Uterus (tissue), 4 donors: ENCODE data around the gene PRSS12. TPM values are rescaled to one million over a fixed set of nuclear protein-coding genes. Genes with fewer than 3 reads are reported as not detected.

Experiments used
- DNase-seq, 2 donors: peaks; one replicate each; pipeline ENCODE4 v3.0.0-alpha.2; 2019 to 2020
- H3K27ac ChIP-seq, 2 donors: fragments of 200-600 bp; sonication (generic); 1 replicate in 1 of 2; 2 replicates in 1 of 2; pipeline ENCODE4 v1.5.1; 2016 to 2018
- H3K27me3 ChIP-seq, 2 donors: fragments of 200-600 bp; sonication (generic); one replicate each; pipeline ENCODE4 v1.5.1; 2018 to 2019; ENCODE audit warnings: control low read depth in 1 of 2
- H3K36me3 ChIP-seq, 2 donors: fragments of 200-600 bp; sonication (generic); one replicate each; pipeline ENCODE4 v1.5.1; 2019; ENCODE audit warnings: control low read depth in 1 of 2
- H3K4me1 ChIP-seq, 2 donors: fragments of 200-600 bp; sonication (generic); one replicate each; pipeline ENCODE4 v1.5.1; 2018 to 2019; ENCODE audit warnings: control low read depth in 1 of 2
- H3K4me3 ChIP-seq, 2 donors: fragments of 200-600 bp; sonication (generic); 1 replicate in 1 of 2; 2 replicates in 1 of 2; pipeline ENCODE4 v1.5.1; 2018 to 2019; ENCODE audit warnings: mild to moderate bottlenecking in 1 of 2
- H3K9me3 ChIP-seq, 2 donors: fragments of 200-600 bp; sonication (generic); one replicate each; pipeline ENCODE4 v1.5.1; 2019; ENCODE audit warnings: control low read depth in 1 of 2
- CTCF ChIP-seq, 4 experiments: fragments of 200-600 bp in 2 of 4; fragments of 450-650 bp in 2 of 4; sonication (generic) in 2 of 4; IDR thresholded peaks; one replicate each; pipeline ENCODE4 v1.5.1; 2016 to 2019; ENCODE audit warnings: antibody characterized with exemption in 4 of 4, mild to moderate bottlenecking in 2 of 4, moderate library complexity in 1 of 4
- POLR2A ChIP-seq, 2 donors: fragments of 450-650 bp; IDR thresholded peaks; one replicate each; pipeline ENCODE4 v1.6.1; 2016; ENCODE audit warnings: antibody characterized with exemption in 2 of 2, mild to moderate bottlenecking in 1 of 2, moderate library complexity in 1 of 2
- intact Hi-C: fragments of 100-400 bp; cut with DNase I; formaldehyde crosslinking; loops from one replicate; pipeline ENCODE4 v1.15.1; 2023; ENCODE audit warnings: low total_unique reads
- total RNA-seq, 4 donors: library from RNA; depleted of rRNA in 3 of 4; stranded (reverse); fragments of >200 nt in 3 of 4; gene quantifications; one replicate each; pipeline versions ENCODE4 v1.1.0 to v1.2.4, GENCODE V29; 2014 to 2023
- donor health status: DM: yes; HTN: yes; CAD: no.

PRSS12 gene
- total RNA-seq, 4 donors from 2014 or later = 0.15 to 52.1 (median 7.2) TPM

GRCh38 chr4:118327554-118328241 lies 25.1 kb downstream of the PRSS12 start:
- no peak overlapping the region for H3K4me3 ChIP-seq
- H3K27ac ChIP-seq = no peak overlapping the region
- no peak for DNase-seq
- H3K4me1 ChIP-seq = no peaks in the 10 kb centered on the region
- H3K36me3 ChIP-seq = no peaks in the 10 kb centered on the region
- intact Hi-C loops = no loop called here
- TF ChIP-seq POLR2A (IDR thresholded peaks at IDR 0.05) (no peak), CTCF (IDR thresholded peaks at IDR 0.05) (no peak)
- H3K27me3 ChIP-seq = no peaks in the 10 kb centered on the region
- H3K9me3 ChIP-seq = no peaks in the 10 kb centered on the region

GRCh38 chr4:118326585-118326984 lies 26.2 kb downstream of the PRSS12 start:
- Histone ChIP-seq H3K27ac (no peak overlapping the region), H3K36me3 (no peaks in the 10 kb centered on the region), H3K4me3 (no peak overlapping the region), H3K4me1 (no peaks in the 10 kb centered on the region), H3K9me3 (no peaks in the 10 kb centered on the region), H3K27me3 (no peaks in the 10 kb centered on the region)
- DNase-seq = no peak
- intact Hi-C loops = no loop called here
- TF ChIP-seq CTCF (IDR thresholded peaks at IDR 0.05) (no peak), POLR2A (IDR thresholded peaks at IDR 0.05) (no peak)

GRCh38 chr4:118325431-118325830 lies 27.4 kb downstream of the PRSS12 start:
- H3K27ac ChIP-seq = no peak overlapping the region
- no peak for DNase-seq
- no peaks in the 10 kb centered on the region for H3K27me3 ChIP-seq
- no peaks in the 10 kb centered on the region for H3K4me1 ChIP-seq
- no peaks in the 10 kb centered on the region for H3K9me3 ChIP-seq
- intact Hi-C loops = no loop called here
- no peak overlapping the region for H3K4me3 ChIP-seq
- no peak for TF ChIP-seq POLR2A (IDR thresholded peaks at IDR 0.05)
- no peak for TF ChIP-seq CTCF (IDR thresholded peaks at IDR 0.05)
- no peaks in the 10 kb centered on the region for H3K36me3 ChIP-seq

GRCh38 chr4:118322831-118323502 lies 29.8 kb downstream of the PRSS12 start:
- no peak overlapping the region for H3K4me3 ChIP-seq
- intact Hi-C loops = no loop called here
- TF ChIP-seq POLR2A (IDR thresholded peaks at IDR 0.05) (no peak), CTCF (IDR thresholded peaks at IDR 0.05) (no peak)
- no peaks in the 10 kb centered on the region for H3K4me1 ChIP-seq
- H3K27ac ChIP-seq = no peak overlapping the region
- no peaks in the 10 kb centered on the region for H3K36me3 ChIP-seq
- no peak for DNase-seq
- no peaks in the 10 kb centered on the region for H3K9me3 ChIP-seq
- H3K27me3 ChIP-seq = no peaks in the 10 kb centered on the region

- no peaks in the 10 kb centered on the region for H3K36me3 ChIP-seq
- H3K9me3 ChIP-seq = no peaks in the 10 kb centered on the region
- no peak overlapping the region for H3K27ac ChIP-seq
- no peak overlapping the region for H3K4me3 ChIP-seq
- no peaks in the 10 kb centered on the region for H3K27me3 ChIP-seq
- no peak for DNase-seq
- H3K4me1 ChIP-seq = no peaks in the 10 kb centered on the region
- intact Hi-C loops = no loop called here
- TF ChIP-seq CTCF (IDR thresholded peaks at IDR 0.05) = no peak
Measured at GRCh38 chr4:118318931-118319330, 33.9 kb downstream of the PRSS12 start.
